Measurements from ENCODE around the gene SUDS3. TPM values are rescaled to one million over a fixed set of nuclear protein-coding genes. Genes with fewer than 3 reads are reported as not detected.
A peak's percentile ranks its signal among the peaks of the same experiment; 100 is the strongest.
"Not testable (repeated sequence)": the region's sequence is repeated elsewhere in the genome, so short reads cannot be mapped to it uniquely, and the experiment has no call there.

SUDS3 gene
- 10 to 100 TPM; 21.2 to 31.1 TPM for total RNA-seq
- long read RNA-seq, donor 1, full-length matches to known transcripts, result 13 of 17 reads
- long read RNA-seq, donor 1, partial matches to known transcripts, result 2 of 17 reads
- long read RNA-seq, donor 1, other reads (novel, unspliced or antisense), result 2 of 17 reads
- long read RNA-seq, donor 2, full-length matches to known transcripts, result 3 of 11 reads
- long read RNA-seq, donor 2, partial matches to known transcripts, result 6 of 11 reads
- long read RNA-seq, donor 2, other reads (novel, unspliced or antisense), result 2 of 11 reads

GRCh38 chr12:118376089-118377020 lies at the start of gene SUDS3:
SUDS3 (plus strand) TSS chr12:118376555; CDS start chr12:118376692, 137 bp downstream.
- DNase-seq (ENCODE audit: low spot score), result peak; percentile 97
- intact Hi-C loops (cut with DNase I), result loop anchor here in 1 of 2 donors (10.0 kb wide), 1 partner anchor 192 kb away; no protein-coding TSS in a partner anchor

- intact Hi-C loops (cut with DNase I), result no loop called here
These were observed 49.4 kb upstream of the SUDS3 start for GRCh38 chr12:118326991-118327390.

GRCh38 chr12:118327391-118327790 lies 49.0 kb upstream of the SUDS3 start:
- no peak for DNase-seq (ENCODE audit: low spot score)
- intact Hi-C loops (cut with DNase I), result no loop called here

More at GRCh38 chr12:118326991-118327390, 49.4 kb upstream of the SUDS3 start:
- no peak for DNase-seq (ENCODE audit: low spot score)

GRCh38 chr12:118328486-118329330 lies 47.6 kb upstream of the SUDS3 start:
- intact Hi-C loops (cut with DNase I), result no loop called here
- no peak for DNase-seq (ENCODE audit: low spot score)

GRCh38 chr12:118330421-118331018 lies 45.8 kb upstream of the SUDS3 start:
- intact Hi-C loops (cut with DNase I), result no loop called here
- no peak for DNase-seq (ENCODE audit: low spot score)

GRCh38 chr12:118332511-118332910 lies 43.8 kb upstream of the SUDS3 start:
- no peak for DNase-seq (ENCODE audit: low spot score)
- intact Hi-C loops (cut with DNase I), result no loop called here

GRCh38 chr12:118334241-118334640 lies 42.1 kb upstream of the SUDS3 start:
- intact Hi-C loops (cut with DNase I), result no loop called here
- peak; percentile 36 for DNase-seq (ENCODE audit: low spot score)

GRCh38 chr12:118334939-118335567 lies 41.3 kb upstream of the SUDS3 start:
- intact Hi-C loops (cut with DNase I), result no loop called here
- DNase-seq (ENCODE audit: low spot score), result peak; percentile 29

GRCh38 chr12:118336123-118336522 lies 40.2 kb upstream of the SUDS3 start:
- intact Hi-C loops (cut with DNase I), result no loop called here
- no peak for DNase-seq (ENCODE audit: low spot score)

GRCh38 chr12:118337194-118337838 lies 39.0 kb upstream of the SUDS3 start:
- DNase-seq (ENCODE audit: low spot score), result no peak
- intact Hi-C loops (cut with DNase I), result no loop called here

GRCh38 chr12:118342090-118342489 lies 34.3 kb upstream of the SUDS3 start:
- intact Hi-C loops (cut with DNase I), result no loop called here
- DNase-seq (ENCODE audit: low spot score), result no peak

- intact Hi-C loops (cut with DNase I), result no loop called here
These were observed 31.5 kb upstream of the SUDS3 start for GRCh38 chr12:118344829-118345228.

GRCh38 chr12:118345355-118345754 lies 31.0 kb upstream of the SUDS3 start:
- intact Hi-C loops (cut with DNase I), result no loop called here
- DNase-seq (ENCODE audit: low spot score), result no peak

More at GRCh38 chr12:118344829-118345228, 31.5 kb upstream of the SUDS3 start:
- no peak for DNase-seq (ENCODE audit: low spot score)

- peak; percentile 41 for DNase-seq (ENCODE audit: low spot score)
- intact Hi-C loops (cut with DNase I), result no loop called here
These were observed 29.5 kb upstream of the SUDS3 start for GRCh38 chr12:118346895-118347294.

- DNase-seq (ENCODE audit: low spot score), result no peak
- intact Hi-C loops (cut with DNase I), result no loop called here
These were observed 28.4 kb upstream of the SUDS3 start for GRCh38 chr12:118347916-118348315.

GRCh38 chr12:118350908-118351559 lies 25.3 kb upstream of the SUDS3 start:
- intact Hi-C loops (cut with DNase I), result no loop called here
- no peak for DNase-seq (ENCODE audit: low spot score)

GRCh38 chr12:118353721-118354120 lies 22.6 kb upstream of the SUDS3 start:
- intact Hi-C loops (cut with DNase I), result no loop called here
- DNase-seq (ENCODE audit: low spot score), result no peak

- intact Hi-C loops (cut with DNase I); DNase-seq (ENCODE audit: low spot score): not testable (repeated sequence)
These were observed 21.9 kb upstream of the SUDS3 start for GRCh38 chr12:118354503-118354902.

All from posterior vena cava (tissue), 2 donors.